AG04450 (cell line): Measurements from ENCODE around the gene OSBPL5. TPM values are rescaled to one million over a fixed set of nuclear protein-coding genes. Genes with fewer than 3 reads are reported as not detected.
A peak's percentile ranks its signal among the peaks of the same experiment; 100 is the strongest.

ENCODE experiments used
- CTCF ChIA-PET: fragments of 300-600, 350-600 bp; formaldehyde crosslinking; extraction: SDS; loops from one replicate; lab custom pipeline; 2022; ENCODE audit warnings: antibody characterized with exemption, inconsistent platforms; lab: Charles Lee
- POLR2A ChIA-PET: fragments of 350-600 bp; formaldehyde crosslinking; extraction: SDS; loops from one replicate; lab custom pipeline; 2021; ENCODE audit warnings: antibody characterized with exemption, inconsistent platforms; lab: Yijun Ruan, JAX
- DNase-seq: peaks from one replicate; pipeline ENCODE4 v3.0.0-alpha.2; 2011; ENCODE audit warnings: low read depth, low spot score
- H3K27ac ChIP-seq: one replicate; pipeline ENCODE4 v1.5.1; 2012; ENCODE audit warnings: low read depth, low read length, control low read depth
- H3K27me3 ChIP-seq: one replicate; pipeline ENCODE4 v1.6.0; 2012; ENCODE audit warnings: low read length; ENCODE audit not compliant: control insufficient read depth, insufficient read depth
- H3K4me3 ChIP-seq: 2 replicates; pipeline ENCODE4 v1.5.1; 2011; ENCODE audit warnings: mild to moderate bottlenecking, low read depth, low read length, control low read depth
- H3K9me3 ChIP-seq: 2 replicates; pipeline ENCODE4 v1.5.1; 2012; ENCODE audit warnings: low read length; ENCODE audit not compliant: control insufficient read depth, insufficient read depth
- polyA plus RNA-seq: library from polyadenylated mRNA; depleted of rRNA; stranded (reverse); fragments of >200 nt; gene quantifications from 2 replicates; pipeline ENCODE4 v1.2.3, GENCODE V29; 2011
- TF ChIP-seq, protein P1 (sequence below): IDR thresholded peaks from 2 replicates; pipeline ENCODE4 v1.5.1; 2011; ENCODE audit warnings: low read depth, low read length, control low read depth, inconsistent platforms

OSBPL5 gene
- polyA plus RNA-seq, 1 experiment: 7.4 TPM

DNA sequence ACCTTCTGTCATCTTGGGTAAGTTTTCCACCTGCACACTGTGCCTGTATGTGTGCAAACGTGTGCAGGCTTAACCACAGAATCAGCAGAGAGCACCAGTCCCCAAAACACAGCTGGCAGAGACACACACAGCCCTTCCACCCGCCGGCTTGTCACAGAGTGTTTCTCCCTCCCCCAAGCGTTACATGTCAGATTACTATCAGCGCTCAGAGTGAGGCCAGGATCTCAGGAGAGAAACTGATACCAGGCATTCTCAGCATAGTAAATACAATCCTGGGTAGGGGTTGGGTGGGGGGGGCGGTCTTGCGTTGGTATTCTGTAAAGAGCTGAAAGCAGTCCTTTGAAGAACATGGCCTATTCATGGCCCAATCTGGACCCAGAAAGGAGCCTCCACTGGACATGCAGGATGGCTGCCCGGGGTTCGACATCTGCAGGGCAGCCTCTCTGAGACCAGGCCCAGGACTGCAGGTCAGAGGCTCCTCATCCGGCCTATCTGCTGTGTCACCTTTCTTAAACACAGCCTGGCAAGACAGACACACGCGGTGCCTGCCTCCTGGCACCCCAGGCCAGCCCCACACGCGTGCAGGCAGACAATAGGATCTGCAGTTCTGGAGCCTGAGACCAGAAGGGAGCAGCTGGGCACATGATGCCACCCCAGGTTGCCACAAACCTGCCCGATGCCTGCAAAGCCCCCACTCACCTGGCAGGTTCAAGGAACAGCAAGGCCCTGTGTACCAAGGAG, 1.7 kb downstream of the OSBPL5 start:
- peak overlapping the region; percentile 89 for H3K4me3 ChIP-seq
- TF ChIP-seq, protein P1, sequence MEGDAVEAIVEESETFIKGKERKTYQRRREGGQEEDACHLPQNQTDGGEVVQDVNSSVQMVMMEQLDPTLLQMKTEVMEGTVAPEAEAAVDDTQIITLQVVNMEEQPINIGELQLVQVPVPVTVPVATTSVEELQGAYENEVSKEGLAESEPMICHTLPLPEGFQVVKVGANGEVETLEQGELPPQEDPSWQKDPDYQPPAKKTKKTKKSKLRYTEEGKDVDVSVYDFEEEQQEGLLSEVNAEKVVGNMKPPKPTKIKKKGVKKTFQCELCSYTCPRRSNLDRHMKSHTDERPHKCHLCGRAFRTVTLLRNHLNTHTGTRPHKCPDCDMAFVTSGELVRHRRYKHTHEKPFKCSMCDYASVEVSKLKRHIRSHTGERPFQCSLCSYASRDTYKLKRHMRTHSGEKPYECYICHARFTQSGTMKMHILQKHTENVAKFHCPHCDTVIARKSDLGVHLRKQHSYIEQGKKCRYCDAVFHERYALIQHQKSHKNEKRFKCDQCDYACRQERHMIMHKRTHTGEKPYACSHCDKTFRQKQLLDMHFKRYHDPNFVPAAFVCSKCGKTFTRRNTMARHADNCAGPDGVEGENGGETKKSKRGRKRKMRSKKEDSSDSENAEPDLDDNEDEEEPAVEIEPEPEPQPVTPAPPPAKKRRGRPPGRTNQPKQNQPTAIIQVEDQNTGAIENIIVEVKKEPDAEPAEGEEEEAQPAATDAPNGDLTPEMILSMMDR: no peak
- H3K27me3 ChIP-seq: no peaks in the 10 kb centered on the region
- H3K27ac ChIP-seq: no peak overlapping the region
- ChIA-PET CTCF (interaction anchor here (2.0 kb wide), 1 partner anchor 245 kb away, joined by 5 read pairs; no protein-coding TSS in a partner anchor), POLR2A (no interaction called here)
- H3K9me3 ChIP-seq: peaks cover 4% of the 10 kb centered on the region; the same call in 1 of the 2 replicates
- DNase-seq: no peak

DNA sequence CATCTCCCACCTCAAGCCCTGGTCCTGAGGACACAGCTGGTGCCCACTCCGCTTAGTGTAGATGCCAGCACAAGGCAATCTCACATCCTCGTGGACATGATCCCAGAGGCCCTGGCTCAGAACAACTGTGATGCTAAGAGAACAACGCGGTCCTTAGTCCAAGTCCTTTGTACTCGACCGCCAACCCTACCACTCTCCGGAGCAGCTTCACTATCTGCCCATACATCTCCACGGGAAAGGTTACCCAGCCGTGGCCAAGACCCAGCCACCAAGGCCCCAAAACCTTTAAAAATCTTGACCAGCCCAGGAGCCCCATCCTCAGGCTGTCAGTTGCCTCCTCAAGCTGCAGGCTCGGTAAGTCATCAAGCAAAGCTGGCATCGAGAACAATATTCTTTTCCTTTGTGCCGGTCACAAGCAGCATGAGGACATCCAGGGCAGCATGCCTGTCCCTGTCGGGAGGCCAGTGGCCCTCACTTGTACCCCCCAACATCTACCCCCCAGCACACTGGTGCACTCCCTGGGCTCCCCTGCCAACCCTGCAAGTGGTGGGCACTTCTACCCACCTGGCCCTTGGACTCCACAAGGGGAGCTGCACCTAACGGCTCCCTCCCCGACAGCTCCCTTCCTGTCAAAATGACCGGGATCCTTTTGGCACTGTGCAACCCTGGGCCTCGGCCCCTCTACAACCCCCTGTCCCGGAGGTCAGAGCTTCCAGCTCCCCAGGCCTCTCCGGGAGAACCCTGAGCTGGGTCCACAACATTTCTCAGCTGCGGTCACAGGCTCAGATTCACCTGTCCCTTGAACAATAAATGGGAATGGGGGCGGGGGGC, 2.5 kb downstream of the OSBPL5 start:
- TF ChIP-seq, protein P1: no peak
- Histone ChIP-seq H3K27ac (no peak overlapping the region), H3K27me3 (no peaks in the 10 kb centered on the region), H3K9me3 (peaks cover 4% of the 10 kb centered on the region; the same call in 1 of the 2 replicates), H3K4me3 (no peak overlapping the region)
- CTCF ChIA-PET: interaction anchor here (2.0 kb wide), 1 partner anchor 246 kb away, joined by 5 read pairs; no protein-coding TSS in a partner anchor
- no peak for DNase-seq
- POLR2A ChIA-PET: no interaction called here

DNA sequence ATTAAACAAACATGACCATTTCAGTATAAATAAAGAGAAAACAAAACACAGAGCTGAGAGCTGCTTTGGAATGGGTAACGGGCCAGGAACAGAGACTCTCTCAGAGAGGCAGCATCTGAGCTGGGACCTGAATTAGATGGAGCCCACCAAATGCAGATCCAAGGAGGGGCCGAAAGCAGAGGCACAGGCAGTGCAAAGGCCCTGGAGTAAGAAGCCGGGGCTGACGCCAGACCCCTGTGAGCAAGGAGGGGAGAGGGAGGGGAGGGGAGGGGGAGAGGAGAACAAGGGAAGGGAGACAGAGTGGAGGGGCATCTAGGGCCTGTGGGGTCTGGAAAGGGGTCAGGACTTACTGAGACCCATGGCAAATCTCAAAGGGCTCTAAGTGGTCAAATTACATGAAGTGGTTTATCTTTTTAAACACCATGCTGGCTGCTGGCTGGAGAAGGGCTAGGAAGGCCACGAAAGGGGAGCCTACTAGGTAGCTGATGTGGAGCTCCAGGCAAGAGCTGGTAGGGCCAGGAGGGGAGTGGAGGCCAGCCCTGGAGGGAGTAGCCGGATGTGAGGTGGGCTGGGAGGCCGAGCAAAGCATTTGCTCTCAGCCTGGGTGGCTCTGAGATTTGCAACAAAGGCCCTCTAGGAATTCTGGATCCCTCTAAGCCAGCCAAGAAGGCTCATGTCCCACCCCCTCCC, 3.2 kb downstream of the OSBPL5 start:
- DNase-seq: no peak
- no peak overlapping the region for H3K27ac ChIP-seq
- ChIA-PET CTCF (interaction anchor here (2.0 kb wide), 1 partner anchor 247 kb away, joined by 5 read pairs; no protein-coding TSS in a partner anchor), POLR2A (no interaction called here)
- H3K27me3 ChIP-seq: no peaks in the 10 kb centered on the region
- TF ChIP-seq, protein P1: no peak
- H3K4me3 ChIP-seq: no peak overlapping the region
- peaks cover 4% of the 10 kb centered on the region; the same call in 1 of the 2 replicates for H3K9me3 ChIP-seq

DNA sequence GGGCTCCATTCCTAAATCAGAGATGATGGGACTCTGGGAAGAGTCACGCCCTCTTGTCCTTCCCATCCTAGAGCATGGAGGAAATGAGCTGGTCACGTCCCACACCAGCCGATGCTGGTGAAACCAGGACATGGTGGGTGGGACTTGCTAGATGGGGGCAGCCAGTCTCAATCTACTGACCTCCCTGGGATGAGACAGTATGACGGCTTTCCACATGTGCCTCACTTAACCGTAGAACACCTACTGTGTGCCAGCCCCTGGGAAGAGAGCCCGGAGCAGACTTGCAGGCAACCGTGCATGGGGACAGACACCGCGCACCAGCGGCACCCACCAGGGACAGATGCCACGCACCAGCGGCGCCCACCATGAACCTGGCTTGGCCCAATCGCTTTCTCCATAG, 3.8 kb downstream of the OSBPL5 start:
- H3K9me3 ChIP-seq: peaks cover 4% of the 10 kb centered on the region
- no peak overlapping the region for H3K27ac ChIP-seq
- peak overlapping the region; percentile 66 for H3K4me3 ChIP-seq
- ChIA-PET POLR2A (no interaction called here), CTCF (interaction anchor here (2.0 kb wide), 1 partner anchor 247 kb away, joined by 5 read pairs; no protein-coding TSS in a partner anchor)
- TF ChIP-seq, protein P1: no peak
- no peak for DNase-seq
- no peaks in the 10 kb centered on the region for H3K27me3 ChIP-seq
